ENCODE data around the gene STX18.
A peak's percentile ranks its signal among the peaks of the same experiment; 100 is the strongest.

Gene STX18

DNA sequence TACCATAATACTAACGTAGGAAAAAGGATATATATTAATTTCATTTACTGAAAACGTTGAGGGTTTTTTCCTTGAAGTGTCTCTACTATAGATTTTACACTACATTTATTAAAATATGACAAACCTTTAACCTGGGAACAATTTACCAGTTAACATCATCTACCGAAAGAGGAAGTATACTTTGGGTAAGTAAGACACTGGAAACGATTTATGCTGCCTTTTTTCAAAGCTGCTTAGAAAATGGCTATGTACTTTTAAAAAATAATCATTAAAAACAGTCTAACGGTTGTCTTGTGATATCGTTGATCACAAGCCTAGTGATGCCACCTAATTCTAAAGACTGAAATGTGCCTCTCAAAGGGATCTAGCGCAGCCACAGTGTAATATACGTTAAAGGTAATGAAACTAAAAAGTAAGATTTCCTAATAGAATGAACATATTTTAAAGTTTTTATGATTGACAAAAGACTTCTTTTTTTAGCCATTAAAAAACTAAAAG is 50.4 kb downstream of the STX18 start:
- H3K4me3 ChIP-seq (ENCODE audit: control insufficient read depth, low read depth, low read length) = no peak overlapping the region
- DNase-seq (ENCODE audit: low read depth) = no peak
- TF ChIP-seq, protein P1, sequence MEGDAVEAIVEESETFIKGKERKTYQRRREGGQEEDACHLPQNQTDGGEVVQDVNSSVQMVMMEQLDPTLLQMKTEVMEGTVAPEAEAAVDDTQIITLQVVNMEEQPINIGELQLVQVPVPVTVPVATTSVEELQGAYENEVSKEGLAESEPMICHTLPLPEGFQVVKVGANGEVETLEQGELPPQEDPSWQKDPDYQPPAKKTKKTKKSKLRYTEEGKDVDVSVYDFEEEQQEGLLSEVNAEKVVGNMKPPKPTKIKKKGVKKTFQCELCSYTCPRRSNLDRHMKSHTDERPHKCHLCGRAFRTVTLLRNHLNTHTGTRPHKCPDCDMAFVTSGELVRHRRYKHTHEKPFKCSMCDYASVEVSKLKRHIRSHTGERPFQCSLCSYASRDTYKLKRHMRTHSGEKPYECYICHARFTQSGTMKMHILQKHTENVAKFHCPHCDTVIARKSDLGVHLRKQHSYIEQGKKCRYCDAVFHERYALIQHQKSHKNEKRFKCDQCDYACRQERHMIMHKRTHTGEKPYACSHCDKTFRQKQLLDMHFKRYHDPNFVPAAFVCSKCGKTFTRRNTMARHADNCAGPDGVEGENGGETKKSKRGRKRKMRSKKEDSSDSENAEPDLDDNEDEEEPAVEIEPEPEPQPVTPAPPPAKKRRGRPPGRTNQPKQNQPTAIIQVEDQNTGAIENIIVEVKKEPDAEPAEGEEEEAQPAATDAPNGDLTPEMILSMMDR (conservative IDR thresholded peaks at IDR 0.05; ENCODE audit: control insufficient read depth, insufficient read depth, low read depth, low read length) = no peak

DNA sequence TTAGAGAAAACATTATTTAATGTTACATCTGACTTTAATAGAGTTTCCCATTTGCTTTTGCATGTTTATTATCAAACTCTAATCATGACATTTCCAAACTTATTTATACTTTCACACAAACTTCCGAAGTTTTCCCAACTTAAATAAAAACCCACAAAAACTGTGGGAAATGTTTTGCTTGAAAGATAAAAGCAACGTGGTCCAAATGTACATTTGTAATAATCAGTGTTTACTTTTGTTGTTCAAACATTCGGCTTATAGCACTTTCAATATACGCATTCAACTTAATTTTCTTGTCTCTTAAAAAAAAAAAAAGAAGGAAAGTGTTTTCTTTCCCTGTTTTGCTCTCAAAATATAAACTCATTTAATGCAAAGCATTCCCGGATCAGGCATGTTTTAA is 51.0 kb downstream of the STX18 start:
- DNase-seq (ENCODE audit: low read depth) = no peak
- TF ChIP-seq, protein P1 (conservative IDR thresholded peaks at IDR 0.05; ENCODE audit: control insufficient read depth, insufficient read depth, low read depth, low read length) = no peak
- no peak overlapping the region for H3K4me3 ChIP-seq (ENCODE audit: control insufficient read depth, low read depth, low read length)

DNA sequence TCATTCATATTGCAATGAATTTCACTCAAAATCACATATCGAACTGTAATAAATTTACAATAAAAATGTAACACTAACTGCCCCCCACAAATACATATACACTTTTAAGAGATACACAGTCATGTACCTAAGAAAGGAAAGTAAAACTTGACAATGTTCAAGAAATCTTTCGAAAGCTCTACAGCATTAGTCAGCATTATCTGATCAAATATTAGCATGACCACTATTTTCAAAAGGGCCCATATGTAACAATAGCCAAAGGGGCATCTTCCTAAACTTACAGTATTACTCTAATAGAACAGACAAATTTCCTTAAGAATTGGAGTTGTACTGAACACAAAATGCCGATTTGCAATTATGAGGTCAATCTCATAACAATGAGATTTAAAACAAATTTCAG is 51.8 kb downstream of the STX18 start:
- no peak for DNase-seq (ENCODE audit: low read depth)
- TF ChIP-seq, protein P1 (conservative IDR thresholded peaks at IDR 0.05; ENCODE audit: control insufficient read depth, insufficient read depth, low read depth, low read length) = no peak
- H3K4me3 ChIP-seq (ENCODE audit: control insufficient read depth, low read depth, low read length) = no peak overlapping the region

DNA sequence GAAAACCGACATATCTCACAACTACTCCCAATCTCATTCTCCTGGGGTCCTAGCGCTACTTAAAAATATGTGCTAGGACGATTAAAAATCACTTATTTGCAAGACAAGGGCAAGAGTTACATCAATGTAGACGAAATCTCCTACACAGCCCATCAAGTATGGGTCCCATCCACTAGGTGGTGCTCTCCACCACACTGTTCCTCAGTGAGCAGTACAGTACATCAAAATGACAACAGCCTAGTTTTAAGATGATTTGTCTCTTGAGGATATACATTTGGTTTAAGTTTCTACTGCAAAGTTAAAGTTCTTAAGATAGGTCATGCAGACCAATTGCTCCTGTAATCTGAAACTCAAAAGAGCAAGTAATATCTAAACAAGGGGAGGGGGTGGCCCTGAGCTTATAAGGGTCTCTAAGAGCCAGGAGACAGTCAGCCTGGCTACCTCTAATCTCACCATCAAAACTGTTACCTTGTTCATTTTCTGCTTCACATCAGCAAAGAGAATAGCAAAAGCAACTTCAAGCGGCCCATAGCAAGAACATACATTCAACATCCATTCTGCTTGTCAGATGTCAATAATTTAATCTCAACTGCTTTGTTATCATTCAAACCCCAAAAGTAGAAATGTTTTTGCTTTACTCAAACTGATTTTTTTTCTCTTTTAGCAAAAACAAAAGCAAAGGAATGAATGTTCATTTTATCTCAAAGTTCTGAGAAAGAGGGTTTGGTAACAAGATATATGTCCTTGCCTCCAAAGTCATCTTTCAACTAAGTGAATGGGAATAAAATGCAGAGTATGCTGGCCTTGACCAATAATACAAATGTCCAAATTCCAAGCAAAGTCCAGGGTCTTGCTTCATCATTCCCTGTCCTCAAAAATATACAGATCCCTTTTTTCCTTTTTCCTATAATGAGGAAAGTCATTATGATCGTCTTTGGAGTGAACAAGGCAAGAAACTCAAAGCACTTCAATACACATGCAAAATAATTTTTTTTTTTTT is 53.1 kb downstream of the STX18 start:
- peak; percentile 86 for DNase-seq (ENCODE audit: low read depth)

DNA sequence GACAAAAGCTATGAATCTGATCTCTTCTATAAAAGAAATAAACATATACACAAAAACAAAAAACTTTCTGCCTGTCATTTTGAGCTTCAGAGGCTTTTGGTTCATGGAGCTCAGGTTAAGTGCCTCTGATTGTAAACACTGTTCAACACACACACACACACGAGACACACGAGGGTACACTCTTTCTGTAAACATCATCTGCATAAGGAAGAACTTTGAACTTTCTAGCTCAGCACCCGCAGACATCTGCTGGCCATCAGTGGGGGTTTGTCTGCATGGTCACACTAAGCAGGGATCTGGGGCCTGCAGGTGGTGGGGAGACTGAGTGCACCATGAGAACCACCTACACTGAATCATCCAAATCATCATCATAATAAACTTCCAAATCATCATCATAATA is 54.9 kb downstream of the STX18 start:
- no peak for DNase-seq (ENCODE audit: low read depth)
- TF ChIP-seq, protein P1 (conservative IDR thresholded peaks at IDR 0.05; ENCODE audit: control insufficient read depth, insufficient read depth, low read depth, low read length) = no peak
- no peak overlapping the region for H3K4me3 ChIP-seq (ENCODE audit: control insufficient read depth, low read depth, low read length)

More for the DNA sequence above, 53.1 kb downstream of the STX18 start:
- H3K4me3 ChIP-seq (ENCODE audit: control insufficient read depth, low read depth, low read length) = no peak overlapping the region
- TF ChIP-seq, protein P1 (conservative IDR thresholded peaks at IDR 0.05; ENCODE audit: control insufficient read depth, insufficient read depth, low read depth, low read length) = peak; percentile 99

DNA sequence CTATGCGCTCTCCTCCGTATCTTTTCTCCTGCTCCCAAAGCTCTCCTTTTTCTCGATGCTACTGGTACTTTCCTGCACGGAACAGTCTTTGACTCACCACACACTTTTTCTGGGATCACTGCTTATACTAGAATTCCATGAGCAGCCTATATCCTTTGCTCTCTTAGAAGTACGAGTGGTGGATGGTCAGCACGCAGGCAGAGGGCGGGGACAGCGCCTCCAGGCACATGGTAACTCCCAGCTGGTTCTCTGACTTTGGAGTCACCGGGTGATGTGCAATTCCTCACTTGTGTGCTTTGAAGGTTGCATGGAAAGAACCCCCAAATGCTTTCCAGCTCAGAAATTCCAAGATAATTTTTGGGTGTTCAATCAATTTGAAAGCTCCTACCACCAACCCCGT is 56.0 kb downstream of the STX18 start:
- no peak for DNase-seq (ENCODE audit: low read depth)
- TF ChIP-seq, protein P1 (conservative IDR thresholded peaks at IDR 0.05; ENCODE audit: control insufficient read depth, insufficient read depth, low read depth, low read length) = no peak
- H3K4me3 ChIP-seq (ENCODE audit: control insufficient read depth, low read depth, low read length) = no peak overlapping the region
